HG02973 (cell line): ENCODE results near the gene DNALI1.
A peak's percentile ranks its signal among the peaks of the same experiment; 100 is the strongest.
"Not testable (repeated sequence)": the region's sequence is repeated elsewhere in the genome, so short reads cannot be mapped to it uniquely, and the experiment has no call there.

Source experiments
- ATAC-seq: cut with Tn5 transposase; IDR thresholded peaks from one replicate; pipeline ENCODE4 v1.9.1; 2021; ENCODE audit warnings: moderate library complexity; ENCODE audit not compliant: unreplicated experiment

DNALI1 gene

GRCh38 chr1:37553927-37554808 lies 2.6 kb upstream of the DNALI1 start, which contains the start of gene SNIP1:
Gene SNIP1 (minus strand): TSS chr1:37554293. CDS start chr1:37554229, 64 bp downstream.
- peak; percentile 84 for ATAC-seq

- ATAC-seq, result no peak
These were observed 662 bp downstream of the DNALI1 start for GRCh38 chr1:37557402-37557801.

GRCh38 chr1:37558411-37558810 lies 1.7 kb downstream of the DNALI1 start:
- no peak for ATAC-seq

- no peak for ATAC-seq
These were observed 2.3 kb downstream of the DNALI1 start for GRCh38 chr1:37559080-37559479.

- not testable (repeated sequence) for ATAC-seq
These were observed 3.2 kb downstream of the DNALI1 start for GRCh38 chr1:37559957-37560379.

GRCh38 chr1:37560401-37561132 lies 3.8 kb downstream of the DNALI1 start:
- no peak for ATAC-seq

- ATAC-seq, result no peak
These were observed 4.7 kb downstream of the DNALI1 start for GRCh38 chr1:37561133-37562132.

- no peak for ATAC-seq
These were observed 6.2 kb downstream of the DNALI1 start for GRCh38 chr1:37562984-37563383.

GRCh38 chr1:37564892-37565291 lies 8.2 kb downstream of the DNALI1 start:
- ATAC-seq, result no peak

GRCh38 chr1:37567023-37567422 lies 10.3 kb downstream of the DNALI1 start:
- no peak for ATAC-seq

- no peak for ATAC-seq
These were observed 14.0 kb downstream of the DNALI1 start for GRCh38 chr1:37570528-37571334.

- no peak for ATAC-seq
These were observed 18.2 kb downstream of the DNALI1 start for GRCh38 chr1:37574834-37575480.

- ATAC-seq, result no peak
These were observed 19.0 kb downstream of the DNALI1 start for GRCh38 chr1:37575692-37576091.

GRCh38 chr1:37584544-37584943 lies 27.8 kb downstream of the DNALI1 start:
- not testable (repeated sequence) for ATAC-seq

- no peak for ATAC-seq
These were observed 32.2 kb downstream of the DNALI1 start for GRCh38 chr1:37588939-37589338.

GRCh38 chr1:37593726-37594125 lies 37.0 kb downstream of the DNALI1 start:
- no peak for ATAC-seq

- peak; percentile 92 for ATAC-seq
These were observed 38.9 kb downstream of the DNALI1 start, which contains the start of gene GNL2 for GRCh38 chr1:37595440-37596181. Gene GNL2 (minus strand): TSS chr1:37595937. CDS start chr1:37595822, 115 bp downstream.

- ATAC-seq, result no peak
These were observed 39.5 kb downstream of the DNALI1 start for GRCh38 chr1:37596182-37596667.
